VCaP (cell line): ENCODE measurements around the gene SEC63.
"Not testable (repeated sequence)": the region's sequence is repeated elsewhere in the genome, so short reads cannot be mapped to it uniquely, and the experiment has no call there.

Experiments used
- H3K27ac ChIP-seq: fragments of 450-650 bp; 2 replicates; pipeline ENCODE4 v1.5.1; 2017
- TF ChIP-seq, protein P1 (sequence below): fragments of 450-650 bp; conservative IDR thresholded peaks from 2 replicates; pipeline ENCODE4 v1.5.1; 2017; ENCODE audit warnings: mild to moderate bottlenecking, moderate library complexity

Gene SEC63

DNA sequence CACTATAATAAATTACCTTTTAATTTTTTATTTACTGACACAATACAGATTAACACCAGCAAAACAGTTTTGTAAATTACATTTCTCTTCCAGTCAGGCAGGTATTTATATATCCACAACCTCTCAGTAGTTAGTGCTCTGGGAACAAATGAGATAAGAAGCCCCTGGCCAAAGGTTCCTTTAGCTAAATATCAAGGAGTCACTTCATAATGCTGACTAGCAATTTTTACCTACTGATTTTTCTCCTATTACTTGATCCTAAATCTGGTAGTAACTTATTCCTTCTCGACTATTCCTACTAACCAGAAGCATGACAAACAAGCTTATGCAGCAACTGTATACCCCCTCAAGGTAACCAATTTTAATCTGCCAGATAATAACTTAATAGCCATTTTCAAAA lies 46.3 kb downstream of the SEC63 start:
- H3K27ac ChIP-seq: no peak overlapping the region
- TF ChIP-seq, protein P1, sequence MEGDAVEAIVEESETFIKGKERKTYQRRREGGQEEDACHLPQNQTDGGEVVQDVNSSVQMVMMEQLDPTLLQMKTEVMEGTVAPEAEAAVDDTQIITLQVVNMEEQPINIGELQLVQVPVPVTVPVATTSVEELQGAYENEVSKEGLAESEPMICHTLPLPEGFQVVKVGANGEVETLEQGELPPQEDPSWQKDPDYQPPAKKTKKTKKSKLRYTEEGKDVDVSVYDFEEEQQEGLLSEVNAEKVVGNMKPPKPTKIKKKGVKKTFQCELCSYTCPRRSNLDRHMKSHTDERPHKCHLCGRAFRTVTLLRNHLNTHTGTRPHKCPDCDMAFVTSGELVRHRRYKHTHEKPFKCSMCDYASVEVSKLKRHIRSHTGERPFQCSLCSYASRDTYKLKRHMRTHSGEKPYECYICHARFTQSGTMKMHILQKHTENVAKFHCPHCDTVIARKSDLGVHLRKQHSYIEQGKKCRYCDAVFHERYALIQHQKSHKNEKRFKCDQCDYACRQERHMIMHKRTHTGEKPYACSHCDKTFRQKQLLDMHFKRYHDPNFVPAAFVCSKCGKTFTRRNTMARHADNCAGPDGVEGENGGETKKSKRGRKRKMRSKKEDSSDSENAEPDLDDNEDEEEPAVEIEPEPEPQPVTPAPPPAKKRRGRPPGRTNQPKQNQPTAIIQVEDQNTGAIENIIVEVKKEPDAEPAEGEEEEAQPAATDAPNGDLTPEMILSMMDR: no peak

DNA sequence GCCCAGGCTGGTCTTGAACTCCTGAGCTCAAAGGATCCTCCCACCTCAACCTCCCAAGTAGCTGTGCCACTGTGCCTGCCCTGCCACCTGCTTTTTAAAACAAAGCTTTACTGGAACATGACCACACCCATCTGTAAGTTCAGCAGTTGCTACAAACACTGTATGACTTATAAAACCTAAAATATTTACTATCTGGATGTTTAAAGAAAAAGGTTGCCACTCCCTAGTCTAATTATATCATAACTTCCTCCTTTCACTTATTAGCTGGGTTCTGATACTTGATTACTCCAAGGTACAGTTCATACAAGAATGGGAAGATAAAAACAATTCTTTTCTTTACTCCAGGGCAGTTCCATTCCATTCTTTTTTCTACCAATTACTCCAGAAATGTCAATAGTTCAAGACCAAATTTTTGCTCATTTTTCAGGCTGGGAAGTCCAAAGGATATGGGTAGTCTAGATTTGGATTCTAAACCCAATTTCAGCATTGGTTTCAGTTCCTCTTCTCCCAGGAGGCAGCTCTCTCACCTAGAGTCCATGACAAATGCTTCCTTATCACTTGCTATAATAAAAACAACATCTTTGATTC lies 63.1 kb downstream of the SEC63 start:
- TF ChIP-seq, protein P1: no peak
- H3K27ac ChIP-seq: no peak overlapping the region

DNA sequence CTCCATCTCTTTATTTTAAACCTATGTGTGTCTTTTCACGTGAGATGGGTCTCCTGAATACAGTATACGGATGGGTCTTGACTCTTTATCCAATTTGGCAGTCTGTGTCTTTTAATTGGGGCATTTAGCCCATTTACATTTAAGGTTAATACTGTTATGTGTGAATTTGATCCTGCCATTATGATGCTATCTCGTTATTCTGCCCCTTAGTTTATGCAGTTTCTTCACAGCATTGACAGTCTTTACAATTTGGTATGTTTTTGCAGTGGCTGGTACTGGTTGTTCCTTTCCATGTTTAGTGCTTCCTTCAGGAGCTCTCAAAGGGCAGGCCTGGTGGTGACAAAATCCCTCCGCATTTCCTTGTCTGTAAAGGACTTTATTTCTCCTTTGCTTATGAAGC lies 67.6 kb downstream of the SEC63 start:
- not testable (repeated sequence) for H3K27ac ChIP-seq

GRCh38 chr6:107885950-107886349 lies 72.1 kb downstream of the SEC63 start:
- not testable (repeated sequence) for H3K27ac ChIP-seq

GRCh38 chr6:107879941-107880340 lies 78.1 kb downstream of the SEC63 start:
- TF ChIP-seq, protein P1: no peak

DNA sequence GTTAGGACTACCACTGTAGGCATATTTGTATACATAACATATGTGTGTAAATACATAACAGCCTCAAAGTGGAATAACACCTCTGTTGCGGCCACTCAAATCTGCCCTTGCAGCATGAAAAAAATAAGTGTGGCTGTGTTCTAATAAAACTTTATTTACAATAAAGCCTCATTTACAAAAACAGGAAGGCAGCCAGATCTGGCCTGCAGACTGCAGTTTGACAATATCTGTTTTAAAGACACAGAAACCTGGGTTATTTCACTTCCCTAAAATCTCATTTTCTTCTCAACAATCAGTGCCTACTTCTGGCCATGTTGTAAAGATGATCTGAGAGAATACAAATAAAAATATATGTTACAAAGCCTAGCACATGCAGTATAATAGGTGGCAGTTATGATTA lies 80.0 kb downstream of the SEC63 start:
- TF ChIP-seq, protein P1: no peak
- no peak overlapping the region for H3K27ac ChIP-seq

More at GRCh38 chr6:107879941-107880340, 78.1 kb downstream of the SEC63 start:
- no peak overlapping the region for H3K27ac ChIP-seq

GRCh38 chr6:107871976-107872375 lies 86.0 kb downstream of the SEC63 start:
- TF ChIP-seq, protein P1: no peak
- no peak overlapping the region for H3K27ac ChIP-seq

DNA sequence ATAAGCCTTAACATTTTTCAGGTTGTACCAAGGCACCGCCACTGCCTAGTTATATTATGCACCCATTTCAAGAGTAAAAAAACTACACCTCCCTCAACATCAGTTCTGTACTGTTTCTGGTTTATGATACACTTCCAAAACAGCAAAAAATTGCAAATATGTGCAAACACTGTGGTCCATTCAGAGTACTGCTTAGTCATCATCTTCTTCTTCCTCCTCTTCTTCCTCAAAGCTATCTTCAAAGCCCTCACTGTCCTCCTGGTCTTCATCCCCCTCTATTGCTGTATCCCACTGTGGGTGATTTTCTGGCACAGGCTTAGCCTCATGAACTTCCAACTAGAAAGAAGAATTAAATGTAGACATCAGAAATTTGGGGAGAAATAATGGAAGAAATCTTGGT lies 86.5 kb downstream of the SEC63 start:
- not testable (repeated sequence) for H3K27ac ChIP-seq

- H3K27ac ChIP-seq: no peak overlapping the region
- TF ChIP-seq, protein P1: no peak
Observed at GRCh38 chr6:107871016-107871415, 87.0 kb downstream of the SEC63 start.
